ENCODE results near the gene SUPT3H. TPM values are rescaled to one million over a fixed set of nuclear protein-coding genes. Genes with fewer than 3 reads are reported as not detected.

SUPT3H gene
- polyA plus RNA-seq, 1 donor (not counting 4 experiments of a cell fraction or from before 2014, with no cell fraction given): 7.6 TPM

DNA sequence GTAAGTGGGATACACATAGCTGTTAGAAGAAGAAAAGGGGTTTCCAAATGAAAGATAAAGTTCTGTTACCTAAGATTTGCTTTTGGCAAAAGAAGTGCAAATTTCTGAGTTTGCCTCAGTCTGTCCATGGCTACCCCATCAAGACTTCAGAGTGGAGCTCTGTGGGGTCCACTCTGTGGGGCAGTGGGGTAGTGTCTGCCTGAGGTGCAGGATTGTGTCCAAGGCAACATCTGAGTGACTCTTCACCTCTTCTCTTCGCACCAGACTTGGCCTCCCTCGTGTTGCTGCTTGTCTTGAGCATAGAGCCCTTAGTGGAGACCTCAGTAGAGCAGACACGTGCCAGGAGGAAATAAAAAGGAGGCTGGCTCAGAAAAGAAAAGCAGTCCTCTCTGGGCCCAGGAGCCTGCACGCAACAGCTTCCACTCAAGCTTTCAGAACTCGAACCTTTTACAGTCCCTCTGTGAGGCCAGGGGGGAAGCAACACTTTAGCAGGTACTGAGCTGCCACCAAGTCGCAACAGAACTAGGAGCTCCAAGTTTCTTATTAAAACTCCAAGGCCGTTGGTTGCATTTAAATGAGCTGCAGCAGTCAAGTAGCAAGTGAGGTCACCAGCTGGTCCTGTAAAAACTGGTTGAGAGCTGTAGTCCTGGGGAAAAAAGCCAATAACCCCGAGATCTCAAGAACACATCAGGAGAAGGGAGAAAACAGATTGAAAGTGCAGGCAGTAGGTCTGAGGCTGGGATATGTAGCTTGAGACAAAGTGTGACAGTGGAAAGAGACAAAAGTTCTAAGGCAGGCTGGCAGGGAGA, 576.7 kb downstream of the SUPT3H start:
- Histone ChIP-seq H3K36me3 (ENCODE audit: control insufficient read depth in 2 of 2, extremely low read depth in 1 of 2, insufficient read depth in 2 of 2, low read length in 2 of 2) (no peaks in the 10 kb centered on the region), H3K79me2 (ENCODE audit: control insufficient read depth, insufficient read depth, low read length) (no peaks in the 10 kb centered on the region), H3K27me3 (ENCODE audit: control insufficient read depth, extremely low read depth, insufficient read depth, low read length) (peaks cover 16% of the 10 kb centered on the region), H3K4me3 (ENCODE audit: control insufficient read depth in 2 of 3, extremely low read depth in 1 of 3, insufficient read depth in 2 of 3, low read depth in 1 of 3, low read length in 3 of 3) (no peak overlapping the region), H3K9me1 (ENCODE audit: control insufficient read depth, extremely low read depth, insufficient read depth, low read length) (no peaks in the 10 kb centered on the region), H3K27ac (ENCODE audit: control insufficient read depth, insufficient read depth, low read length) (no peak overlapping the region), H3K9me3 (ENCODE audit: control insufficient read depth, low read depth, low read length) (no peaks in the 10 kb centered on the region), H3K4me2 (ENCODE audit: control insufficient read depth, extremely low read depth, insufficient read depth, low read depth, low read length) (no peak overlapping the region), H3K9ac (ENCODE audit: control insufficient read depth, extremely low read depth, insufficient read depth, low read length) (no peak overlapping the region), H4K20me1 (ENCODE audit: control insufficient read depth, extremely low read depth, insufficient read depth, low read length) (no peaks in the 10 kb centered on the region), H3K4me1 (ENCODE audit: control insufficient read depth, extremely low read depth, insufficient read depth, low read length) (no peaks in the 10 kb centered on the region), H2AFZ (ENCODE audit: control insufficient read depth, low read length) (no peak overlapping the region)
- dilution Hi-C loops (cut with MboI; ENCODE audit: extremely low pct_ligation_motif_present, low sequenced_read_pairs): no loop called here
- TF ChIP-seq, protein P1, sequence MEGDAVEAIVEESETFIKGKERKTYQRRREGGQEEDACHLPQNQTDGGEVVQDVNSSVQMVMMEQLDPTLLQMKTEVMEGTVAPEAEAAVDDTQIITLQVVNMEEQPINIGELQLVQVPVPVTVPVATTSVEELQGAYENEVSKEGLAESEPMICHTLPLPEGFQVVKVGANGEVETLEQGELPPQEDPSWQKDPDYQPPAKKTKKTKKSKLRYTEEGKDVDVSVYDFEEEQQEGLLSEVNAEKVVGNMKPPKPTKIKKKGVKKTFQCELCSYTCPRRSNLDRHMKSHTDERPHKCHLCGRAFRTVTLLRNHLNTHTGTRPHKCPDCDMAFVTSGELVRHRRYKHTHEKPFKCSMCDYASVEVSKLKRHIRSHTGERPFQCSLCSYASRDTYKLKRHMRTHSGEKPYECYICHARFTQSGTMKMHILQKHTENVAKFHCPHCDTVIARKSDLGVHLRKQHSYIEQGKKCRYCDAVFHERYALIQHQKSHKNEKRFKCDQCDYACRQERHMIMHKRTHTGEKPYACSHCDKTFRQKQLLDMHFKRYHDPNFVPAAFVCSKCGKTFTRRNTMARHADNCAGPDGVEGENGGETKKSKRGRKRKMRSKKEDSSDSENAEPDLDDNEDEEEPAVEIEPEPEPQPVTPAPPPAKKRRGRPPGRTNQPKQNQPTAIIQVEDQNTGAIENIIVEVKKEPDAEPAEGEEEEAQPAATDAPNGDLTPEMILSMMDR (optimal IDR thresholded peaks at IDR 0.05 in 1 of 3, IDR thresholded peaks at IDR 0.05 in 1 of 3, conservative IDR thresholded peaks at IDR 0.05 in 1 of 3; ENCODE audit: extremely low read depth in 1 of 3, insufficient read depth in 2 of 3, low read length in 3 of 3): no peak
- no peak for TF ChIP-seq EZH2 (IDR thresholded peaks at IDR 0.05; ENCODE audit: low read length)
- FAIRE-seq (no peak), DNase-seq (ENCODE audit: low read depth, low spot score) (no peak)

DNA sequence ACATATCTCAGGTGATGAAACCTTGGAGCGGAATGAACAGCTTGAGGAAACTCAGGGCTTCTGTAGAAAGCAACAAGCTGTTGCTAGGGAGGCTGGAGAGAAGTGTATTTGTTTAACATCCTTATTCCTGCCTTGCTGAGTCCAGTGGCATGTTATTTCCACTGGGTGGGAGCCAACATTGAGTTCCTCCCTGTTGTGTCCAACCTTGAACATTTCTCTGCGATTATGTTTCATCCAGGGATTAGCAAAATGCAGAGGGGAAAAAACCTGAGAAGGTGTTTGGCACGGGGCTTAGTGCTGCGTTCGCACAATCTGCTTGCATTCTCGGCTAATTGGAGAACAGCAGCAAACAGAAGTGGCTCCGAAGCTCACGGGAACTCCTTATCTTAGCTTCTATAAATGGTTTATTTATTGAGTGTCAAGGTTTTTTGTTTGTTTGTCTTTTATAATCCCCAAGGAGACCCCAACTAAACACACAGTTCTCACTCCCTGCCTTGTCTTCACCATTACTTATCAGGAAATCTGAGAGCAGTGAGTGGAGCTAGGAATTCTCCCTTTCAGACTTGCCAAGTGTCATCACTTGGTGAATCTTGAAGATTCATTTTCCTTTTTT, 577.5 kb downstream of the SUPT3H start:
- Histone ChIP-seq H3K4me1 (ENCODE audit: control insufficient read depth, extremely low read depth, insufficient read depth, low read length) (no peaks in the 10 kb centered on the region), H4K20me1 (ENCODE audit: control insufficient read depth, extremely low read depth, insufficient read depth, low read length) (no peaks in the 10 kb centered on the region), H3K27ac (ENCODE audit: control insufficient read depth, insufficient read depth, low read length) (no peak overlapping the region), H3K9me3 (ENCODE audit: control insufficient read depth, low read depth, low read length) (no peaks in the 10 kb centered on the region), H3K4me3 (ENCODE audit: control insufficient read depth in 2 of 3, extremely low read depth in 1 of 3, insufficient read depth in 2 of 3, low read depth in 1 of 3, low read length in 3 of 3) (no peak overlapping the region), H2AFZ (ENCODE audit: control insufficient read depth, low read length) (no peak overlapping the region), H3K27me3 (ENCODE audit: control insufficient read depth, extremely low read depth, insufficient read depth, low read length) (peaks cover 16% of the 10 kb centered on the region), H3K9me1 (ENCODE audit: control insufficient read depth, extremely low read depth, insufficient read depth, low read length) (no peaks in the 10 kb centered on the region), H3K9ac (ENCODE audit: control insufficient read depth, extremely low read depth, insufficient read depth, low read length) (no peak overlapping the region), H3K4me2 (ENCODE audit: control insufficient read depth, extremely low read depth, insufficient read depth, low read depth, low read length) (no peak overlapping the region), H3K36me3 (ENCODE audit: control insufficient read depth in 2 of 2, extremely low read depth in 1 of 2, insufficient read depth in 2 of 2, low read length in 2 of 2) (no peaks in the 10 kb centered on the region), H3K79me2 (ENCODE audit: control insufficient read depth, insufficient read depth, low read length) (no peaks in the 10 kb centered on the region)
- FAIRE-seq (no peak), DNase-seq (ENCODE audit: low read depth, low spot score) (no peak)
- dilution Hi-C loops (cut with MboI; ENCODE audit: extremely low pct_ligation_motif_present, low sequenced_read_pairs): no loop called here
- TF ChIP-seq EZH2 (IDR thresholded peaks at IDR 0.05; ENCODE audit: low read length): no peak
- TF ChIP-seq, protein P1 (optimal IDR thresholded peaks at IDR 0.05 in 1 of 3, IDR thresholded peaks at IDR 0.05 in 1 of 3, conservative IDR thresholded peaks at IDR 0.05 in 1 of 3; ENCODE audit: extremely low read depth in 1 of 3, insufficient read depth in 2 of 3, low read length in 3 of 3): no peak
